Measurements from ENCODE around the gene DDX27.

Gene DDX27

DNA sequence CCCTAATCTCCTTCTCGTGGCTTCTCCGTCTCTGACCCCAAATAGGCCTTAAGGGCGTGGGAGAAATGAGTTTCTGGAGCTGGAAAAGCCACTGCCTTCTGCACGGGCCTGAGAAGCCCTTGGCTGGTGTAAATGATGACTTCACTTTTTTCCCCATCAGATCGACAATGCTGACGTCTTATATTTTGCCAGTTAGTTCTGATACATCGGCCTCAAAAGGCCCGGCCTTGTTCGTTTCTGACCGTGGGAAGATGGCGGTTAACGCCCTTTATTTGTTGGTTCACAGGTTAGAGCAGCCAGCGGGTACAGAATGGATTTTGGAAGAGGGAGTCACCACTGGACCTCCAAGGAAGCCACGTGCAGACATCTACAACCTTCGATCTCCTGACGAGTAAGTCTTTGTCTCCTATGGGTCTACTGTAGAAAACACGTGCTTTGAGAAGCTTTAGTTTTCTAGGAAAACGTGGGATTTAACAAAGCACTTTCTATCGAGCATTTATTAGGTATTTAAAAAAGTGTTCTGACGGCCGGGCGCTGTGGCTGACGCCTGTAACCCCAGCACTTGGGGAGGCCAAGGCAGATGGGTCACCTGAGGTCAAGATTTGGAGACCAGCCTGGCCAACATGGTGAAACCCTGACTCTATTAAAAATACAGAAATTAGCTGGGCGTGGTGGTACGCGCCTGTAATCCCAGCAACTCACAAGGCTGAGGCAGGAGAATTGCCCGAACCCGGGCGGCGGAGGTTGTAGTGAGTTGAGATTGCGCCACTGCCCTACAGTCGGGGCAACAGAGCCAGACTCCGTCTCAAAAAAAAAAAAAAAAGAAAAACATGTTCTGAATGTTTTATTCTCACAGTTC lies 59.8 kb downstream of the DDX27 start:
- DNase-seq, result peak in 1 of 2 donors; percentile 3

DNA sequence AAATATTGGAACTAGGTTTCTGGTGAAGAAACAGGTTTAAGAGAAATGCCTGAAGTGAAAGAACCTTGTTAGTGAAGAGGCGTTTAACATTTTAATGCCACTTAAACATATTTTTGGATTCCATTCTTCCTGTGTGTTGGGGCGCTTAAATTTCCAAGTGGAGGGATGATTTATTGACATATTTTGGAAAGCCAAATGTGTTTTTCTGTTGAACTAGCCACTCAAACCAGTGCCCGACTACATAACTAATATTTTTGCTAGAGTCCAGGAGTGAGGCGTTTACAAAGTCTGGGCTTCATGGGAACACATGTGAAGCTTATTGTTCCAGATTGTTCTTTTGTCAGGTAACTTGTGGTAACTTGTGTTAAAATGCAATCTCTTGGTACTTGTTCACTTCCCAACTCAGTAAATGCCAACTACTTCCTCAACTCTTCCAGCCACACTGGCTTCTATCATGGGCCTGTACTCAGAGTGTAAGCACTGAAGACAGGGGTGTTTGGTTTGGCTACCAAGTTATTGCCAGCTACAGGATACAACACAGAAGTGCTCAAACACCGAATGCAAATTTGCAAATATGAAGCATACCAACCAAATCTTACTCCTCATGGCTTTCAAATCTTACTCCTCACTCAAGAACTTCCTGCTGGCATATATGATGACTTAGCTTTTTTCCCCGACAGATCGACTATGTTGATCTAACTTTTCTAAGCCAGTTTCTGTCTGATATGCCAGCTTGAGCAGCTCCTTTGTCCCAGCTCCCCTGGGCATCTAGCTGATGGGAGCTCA lies 60.7 kb downstream of the DDX27 start:
- no peak for DNase-seq

DNA sequence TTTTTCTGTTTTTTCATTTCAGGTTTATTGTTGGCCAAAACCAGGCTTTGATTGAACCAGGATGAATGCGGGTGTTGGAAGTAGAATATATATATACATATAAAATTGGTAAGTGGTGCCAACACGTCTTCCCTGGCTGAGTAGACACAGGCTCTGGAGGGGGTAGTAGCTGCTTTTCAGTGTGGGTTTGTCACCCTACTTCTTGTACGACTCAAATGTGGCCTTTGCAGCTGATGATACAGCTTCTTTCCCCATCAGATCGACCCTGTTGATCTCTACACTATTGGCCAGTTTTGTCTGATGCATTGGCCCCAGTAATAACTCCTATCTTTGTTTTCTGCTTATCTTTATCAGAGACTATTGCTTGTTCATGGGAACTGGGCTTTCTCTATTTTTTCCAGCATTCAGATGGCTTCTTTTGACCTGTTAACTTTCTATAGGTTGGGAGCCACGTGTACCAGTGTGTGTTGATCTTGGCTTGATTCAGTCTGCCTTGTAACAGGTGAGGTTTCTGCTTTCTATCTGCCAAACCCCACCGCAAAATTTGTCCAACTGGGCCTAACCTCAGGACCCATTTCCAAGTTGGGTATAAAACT lies 61.3 kb downstream of the DDX27 start:
- DNase-seq, result no peak

DNA sequence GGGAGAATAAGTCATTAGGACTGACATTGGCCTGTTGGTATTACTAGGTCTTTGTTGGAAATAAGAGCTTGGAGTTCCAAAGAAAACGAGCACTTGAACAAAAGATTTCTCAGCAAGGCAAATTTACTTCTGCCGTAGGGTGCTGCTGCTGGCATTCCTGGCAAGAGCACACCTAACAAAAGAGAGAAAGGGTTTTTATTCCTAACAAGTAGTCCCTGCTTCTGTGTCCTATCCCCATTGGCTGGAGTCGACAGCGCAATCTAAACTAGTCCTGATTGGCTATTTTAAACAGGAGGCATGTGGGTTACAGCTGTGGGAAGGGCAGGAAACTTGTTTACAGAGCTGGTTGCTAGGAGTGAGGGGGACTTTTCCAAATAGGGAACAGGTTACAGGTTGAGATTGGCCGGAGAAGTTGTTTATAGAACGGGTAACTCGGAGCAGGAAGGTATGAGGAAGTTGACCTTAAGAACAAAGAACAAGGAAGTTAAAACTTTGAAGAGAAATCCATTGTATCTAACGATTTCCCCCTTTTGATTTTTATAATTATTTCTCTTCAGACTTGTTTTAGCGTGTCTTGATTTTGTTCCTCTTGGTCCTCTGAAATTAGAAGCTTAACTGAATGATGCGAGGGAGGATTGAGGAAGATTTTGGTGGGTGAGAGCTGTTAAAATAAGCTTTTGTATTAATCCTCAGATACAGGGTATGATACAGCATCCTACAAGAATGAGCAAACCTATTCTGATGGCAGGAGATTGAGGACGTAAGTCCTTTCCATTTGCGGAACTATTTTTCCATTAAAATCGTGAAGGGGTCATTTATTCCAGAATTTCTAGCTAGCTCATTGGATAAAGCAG lies 62.1 kb downstream of the DDX27 start:
- peak; percentile 43 to 45 for DNase-seq

DNA sequence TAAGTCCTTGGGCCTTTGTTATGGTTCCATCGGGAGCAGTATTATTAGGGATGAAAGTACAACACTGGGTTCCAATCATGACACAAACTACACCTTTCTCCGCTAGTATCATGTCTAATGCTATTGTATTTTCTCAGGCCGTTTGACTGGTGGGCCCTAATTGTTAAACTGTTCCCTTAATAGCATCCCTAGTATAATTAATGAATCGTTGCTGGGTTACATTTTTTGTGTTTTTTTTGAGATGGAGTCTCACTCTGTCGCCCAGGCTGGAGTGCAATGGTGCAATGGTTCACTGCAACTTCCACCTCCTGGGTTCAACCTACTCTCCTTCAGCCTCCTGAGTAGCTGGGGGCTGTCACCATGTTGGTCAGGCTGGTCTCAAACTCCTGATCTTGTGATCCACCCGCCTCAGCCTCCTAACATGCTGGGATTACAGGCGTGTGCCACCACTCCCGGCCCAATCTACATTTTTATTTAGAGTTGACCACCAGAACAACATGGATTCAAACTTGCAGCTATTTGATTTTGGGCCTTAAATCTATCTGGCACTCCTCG lies 62.8 kb downstream of the DDX27 start:
- DNase-seq, result no peak

DNA sequence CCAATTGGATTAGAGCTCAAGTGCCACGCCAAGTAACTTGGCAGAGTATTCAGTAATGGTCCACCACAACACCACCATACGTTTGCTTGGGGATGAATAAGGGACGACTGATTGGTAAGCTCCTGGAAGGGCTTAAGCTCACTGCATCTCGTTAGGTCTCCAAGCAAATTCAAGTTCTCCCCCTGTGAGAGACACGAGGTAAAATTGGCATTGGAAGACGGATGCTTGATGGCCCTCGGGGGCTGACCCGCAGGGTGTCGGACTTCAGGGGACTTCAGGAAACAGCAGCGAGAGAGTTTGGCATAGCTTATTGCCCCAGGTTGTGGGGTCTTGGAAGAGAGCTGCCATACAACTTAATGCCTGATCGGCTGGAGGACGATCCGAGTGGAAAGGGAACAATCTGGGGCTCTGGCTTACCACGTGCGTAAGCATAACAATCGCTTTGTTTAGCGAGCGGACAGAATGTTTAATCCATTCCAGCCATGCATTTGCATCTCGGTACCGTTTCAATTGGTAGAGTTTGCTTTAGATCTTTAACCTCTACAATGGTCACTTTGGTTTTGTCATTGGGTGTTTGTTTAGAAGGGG lies 63.5 kb downstream of the DDX27 start:
- DNase-seq, result no peak

DNA sequence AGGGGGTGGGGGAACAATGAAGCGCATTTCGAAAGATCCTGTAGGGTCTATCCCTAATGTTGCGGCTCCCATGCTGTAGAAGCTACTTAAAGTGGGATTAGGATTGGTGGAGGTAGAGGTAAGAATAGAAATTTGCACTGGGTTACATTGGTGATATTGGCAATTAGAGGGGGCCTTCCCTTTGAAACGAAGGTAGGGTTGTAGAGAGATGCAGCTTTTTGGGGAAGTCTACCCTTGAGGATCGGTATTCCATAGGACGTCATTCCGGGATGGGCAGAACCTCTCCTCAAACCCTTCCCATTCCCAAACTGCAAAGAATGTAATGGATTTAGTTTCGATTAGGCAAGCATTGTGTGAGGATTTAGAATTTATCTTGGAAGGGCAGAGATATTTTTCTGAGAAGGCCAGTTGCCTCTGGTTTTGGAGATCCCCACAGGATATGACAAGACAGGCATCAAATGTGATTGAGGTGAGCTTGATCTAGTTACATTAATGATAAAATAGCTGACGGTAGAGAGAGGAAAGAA lies 64.0 kb downstream of the DDX27 start:
- no peak for DNase-seq

DNA sequence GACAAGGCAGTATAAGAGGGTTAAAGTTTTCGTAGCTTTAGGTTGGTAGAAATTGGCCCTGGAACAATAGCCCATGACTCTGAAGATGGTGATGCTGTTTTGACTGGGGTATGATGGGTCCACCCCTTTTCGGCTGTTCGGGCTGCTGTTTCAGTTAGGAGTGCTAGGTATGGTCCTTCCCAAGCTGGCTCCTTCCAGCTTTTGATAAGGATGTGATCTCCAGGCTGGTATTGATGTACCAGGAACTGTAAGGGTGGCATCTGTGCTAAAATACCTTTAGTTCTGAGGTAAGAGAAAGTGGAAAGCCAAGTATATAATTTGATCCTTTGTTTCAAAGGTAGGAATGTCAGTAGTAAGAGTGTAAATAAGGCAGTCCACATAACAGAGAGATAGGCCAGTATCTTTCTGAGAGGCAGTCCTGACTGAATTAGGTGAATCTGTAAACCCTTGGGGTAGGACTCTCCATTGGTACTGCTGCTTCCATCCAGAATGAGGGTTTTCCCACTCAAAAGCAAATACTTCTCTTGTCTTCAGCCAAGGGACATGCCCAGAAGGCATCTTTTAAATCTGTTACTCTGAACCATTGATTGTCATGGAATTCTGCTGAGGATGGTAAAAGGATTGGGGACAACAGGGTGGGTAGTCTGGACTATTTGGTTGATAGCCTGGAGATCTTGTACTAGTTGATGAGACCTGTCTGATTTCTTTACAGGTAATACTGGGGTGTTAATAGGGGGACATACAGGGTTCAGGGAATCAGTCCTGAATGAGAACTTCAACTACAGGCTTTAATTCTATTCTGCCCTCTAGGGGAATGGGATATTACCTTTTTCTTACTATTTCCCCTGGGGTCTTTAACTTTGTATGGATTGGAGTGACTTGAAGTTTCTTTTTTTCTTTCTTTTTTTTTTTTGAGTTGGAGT lies 64.7 kb downstream of the DDX27 start:
- no peak for DNase-seq

DNA sequence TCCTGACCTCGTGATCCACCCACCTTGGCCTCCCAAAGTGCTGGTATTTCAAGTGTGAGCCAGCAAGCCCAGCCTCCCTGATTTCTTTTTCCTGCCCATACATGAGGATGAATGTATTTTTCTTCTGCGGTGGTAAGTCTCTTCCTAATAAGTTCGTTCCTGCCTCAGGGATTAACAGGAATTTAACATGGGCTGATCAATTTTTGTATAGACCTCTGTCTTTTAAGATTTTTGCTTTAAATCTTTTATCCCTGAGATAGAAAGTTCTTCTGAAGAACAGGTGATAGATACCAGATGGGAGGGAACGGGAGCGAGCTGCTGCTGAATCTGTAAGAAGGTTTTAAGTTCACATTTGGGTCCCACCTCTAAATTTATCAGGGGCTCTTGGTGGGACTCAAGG lies 65.6 kb downstream of the DDX27 start:
- no peak for DNase-seq

DNA sequence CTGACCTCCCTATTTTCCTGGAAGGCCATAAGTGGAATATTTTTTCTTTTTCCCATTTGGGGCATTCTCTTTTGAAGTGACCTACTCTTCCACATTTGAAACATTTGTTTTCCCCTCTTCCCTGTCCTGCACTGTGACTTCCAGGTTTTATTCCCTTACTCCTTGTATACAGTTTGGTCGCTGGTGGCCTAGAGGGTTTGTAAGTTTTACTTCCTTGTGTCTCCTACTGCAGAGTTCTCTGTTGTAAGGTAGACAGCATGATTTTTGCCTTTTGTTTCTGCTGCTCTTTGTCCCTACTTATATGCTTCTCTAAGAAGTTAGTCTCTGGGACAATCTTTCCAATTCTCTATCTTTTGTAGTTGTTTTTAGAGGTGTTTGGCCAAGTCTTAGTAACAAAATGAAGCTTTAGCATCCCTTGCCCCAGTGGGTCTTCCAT lies 66.0 kb downstream of the DDX27 start:
- no peak for DNase-seq

DNA sequence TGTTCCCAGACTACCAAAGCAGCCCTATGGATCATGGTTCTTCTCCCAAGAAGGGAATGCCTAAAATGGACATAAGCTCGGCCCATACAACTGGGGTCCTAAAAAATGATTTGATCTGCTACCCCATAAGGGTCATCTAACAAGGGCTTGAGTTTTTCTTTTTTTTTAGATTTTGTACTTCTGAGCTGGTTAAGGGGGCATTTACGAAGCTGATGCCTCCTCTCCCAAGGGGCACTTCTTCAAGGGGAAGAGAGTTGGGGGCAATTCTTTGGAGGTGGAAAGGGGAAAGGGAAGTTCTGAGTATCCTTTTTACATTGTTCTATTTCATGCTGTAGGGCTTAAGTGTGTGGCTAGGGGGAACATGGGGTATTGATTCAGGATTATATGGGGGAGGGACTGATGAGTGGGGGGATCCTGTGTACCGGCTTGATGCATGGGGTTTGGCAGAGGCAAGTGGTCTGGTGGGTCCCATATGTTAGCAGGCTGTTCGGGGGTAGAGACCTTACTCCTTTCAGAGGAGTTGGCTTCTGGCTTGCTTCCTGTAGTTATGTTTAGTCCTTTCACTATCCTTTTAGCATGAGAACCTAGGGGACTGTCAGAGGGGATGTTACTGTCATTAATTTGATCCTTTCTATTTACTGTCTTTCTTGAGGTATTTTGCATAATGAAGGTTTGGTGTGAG lies 66.7 kb downstream of the DDX27 start:
- DNase-seq, result no peak

DNA sequence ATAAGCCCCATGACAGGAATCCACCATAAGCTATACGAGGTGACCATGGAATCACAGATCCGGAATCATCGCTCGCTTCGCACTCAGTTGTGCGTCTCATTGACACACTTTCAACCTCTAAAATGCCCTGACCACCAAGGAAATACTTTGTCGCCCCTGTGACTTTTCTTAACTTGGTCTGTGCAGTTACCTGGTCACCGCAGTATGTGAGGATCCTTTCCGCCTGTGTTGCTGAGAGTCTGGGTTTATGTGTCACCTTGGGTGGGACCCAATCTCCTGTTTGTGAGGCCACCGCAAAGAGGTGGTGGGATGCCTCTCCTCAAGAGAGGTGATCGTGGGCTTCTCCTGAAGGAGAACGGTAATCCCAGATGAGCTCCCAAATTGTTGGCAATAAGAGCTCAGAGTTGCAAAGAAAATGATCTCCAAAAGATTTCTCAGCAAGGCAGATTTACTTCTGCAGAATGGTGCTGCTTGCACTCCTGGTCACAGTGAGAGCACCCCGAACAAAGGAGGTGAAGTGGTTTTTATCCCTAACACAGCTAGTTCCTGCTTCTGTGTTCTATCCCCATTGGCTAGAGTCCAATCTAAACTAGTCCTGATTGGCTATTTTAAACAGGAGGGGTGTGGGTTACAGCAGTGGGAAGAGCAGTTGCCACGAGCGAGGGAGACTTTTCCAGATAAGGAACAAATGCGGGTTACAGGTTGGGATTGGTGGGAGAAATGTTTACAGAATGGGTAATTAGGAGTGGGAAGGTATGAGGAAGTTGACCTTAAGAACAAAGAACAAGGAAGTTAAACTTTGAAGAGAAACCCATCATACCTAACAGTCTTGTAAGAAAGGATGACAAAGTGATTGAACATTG lies 67.7 kb downstream of the DDX27 start:
- DNase-seq, result peak; percentile 44 to 61

DNA sequence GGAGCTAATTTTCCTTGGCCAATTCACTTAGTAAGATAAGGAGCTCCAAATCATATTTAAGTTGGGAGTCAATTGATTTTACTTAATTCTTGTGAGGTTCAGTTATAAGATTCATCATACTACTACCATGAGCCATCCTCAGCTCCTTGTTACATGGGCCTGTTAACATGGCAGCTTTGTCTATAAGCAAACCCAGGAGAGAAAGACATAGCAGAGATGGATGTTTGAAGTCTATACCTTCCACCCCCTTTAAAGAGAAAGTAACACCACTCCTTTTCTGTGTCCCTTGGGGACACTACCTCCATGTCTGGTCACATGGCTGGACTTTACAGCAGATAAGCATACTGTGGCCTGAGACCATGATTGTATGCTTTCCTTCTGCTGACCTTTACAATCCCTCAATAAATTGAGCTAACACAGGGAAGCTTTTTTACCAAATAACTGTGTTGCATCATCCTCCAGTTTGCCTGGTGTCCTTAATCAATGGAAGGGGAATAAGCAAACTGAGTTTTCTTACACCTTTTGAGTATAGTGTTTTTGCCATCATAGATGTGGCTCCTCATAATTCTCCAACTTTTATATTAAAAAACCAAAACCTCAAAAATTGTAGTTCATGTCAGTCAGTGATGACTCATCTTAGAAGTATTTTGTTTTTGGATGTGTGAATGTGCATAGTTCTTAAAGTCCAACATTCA lies 68.5 kb downstream of the DDX27 start:
- DNase-seq, result no peak

DNA sequence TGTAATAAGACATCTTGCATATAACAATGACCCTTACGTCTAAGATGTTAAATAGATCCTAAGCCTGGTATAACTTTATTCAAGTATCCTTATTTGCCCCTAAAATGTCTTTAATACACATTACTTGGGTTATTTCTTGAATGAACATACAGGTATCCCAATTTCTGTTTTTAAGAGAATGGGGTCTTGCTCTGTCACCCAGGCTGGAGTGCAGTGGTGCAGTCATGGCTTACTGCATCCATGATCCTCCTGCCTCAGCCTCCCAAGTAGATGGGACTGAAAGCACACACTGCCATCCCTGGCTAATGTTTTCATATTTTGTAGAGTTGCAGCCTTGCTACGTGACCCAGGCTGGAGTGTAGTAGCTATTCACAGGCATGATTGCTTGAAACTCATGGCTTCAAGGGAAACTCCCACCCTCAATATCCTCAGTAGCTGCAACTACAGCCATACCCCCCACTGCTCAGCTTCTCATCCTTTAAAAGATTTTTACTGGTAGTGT lies 69.1 kb downstream of the DDX27 start:
- DNase-seq, result no peak

DNA sequence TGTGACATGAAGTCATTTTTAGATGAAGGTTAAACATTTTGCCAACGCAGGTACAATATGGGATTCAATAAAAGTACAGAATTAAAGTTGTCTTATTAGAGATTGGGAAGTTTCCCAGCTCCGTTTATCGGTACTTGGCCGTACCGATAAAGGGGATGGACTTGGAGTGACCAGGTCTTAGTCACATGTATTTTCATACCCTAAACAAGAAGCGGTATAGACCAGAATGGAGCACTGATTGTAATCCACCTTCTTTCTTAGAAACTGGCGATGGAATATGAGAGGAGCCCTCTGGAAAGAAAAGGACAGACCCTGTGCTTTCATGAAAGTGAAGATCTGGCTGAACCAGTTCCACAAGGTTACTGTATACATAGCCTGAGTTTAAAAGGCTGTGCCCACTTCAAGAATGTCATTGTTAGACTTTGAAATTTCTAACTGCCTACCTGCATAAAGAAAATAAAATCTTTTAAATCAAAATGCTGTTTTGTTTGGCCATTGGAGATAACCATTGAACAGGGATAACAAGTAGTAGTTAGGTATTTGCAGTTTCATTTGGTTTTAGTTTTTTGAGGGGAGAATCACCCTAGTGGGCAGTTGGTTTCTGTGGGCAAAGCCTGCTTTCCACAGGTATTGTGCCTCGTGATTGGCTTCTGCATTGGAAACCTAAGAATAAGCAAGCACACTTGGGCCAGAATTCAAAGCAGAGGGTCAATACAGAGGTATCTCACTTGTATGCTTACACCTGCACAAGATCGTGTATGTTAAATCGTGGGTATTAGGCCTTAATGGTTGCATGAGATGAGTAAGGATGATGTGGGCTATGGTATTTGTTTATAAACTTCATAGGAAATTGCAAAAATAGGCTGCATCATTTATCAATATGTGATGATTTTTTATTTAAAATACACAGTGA lies 69.8 kb downstream of the DDX27 start:
- no peak for DNase-seq

DNA sequence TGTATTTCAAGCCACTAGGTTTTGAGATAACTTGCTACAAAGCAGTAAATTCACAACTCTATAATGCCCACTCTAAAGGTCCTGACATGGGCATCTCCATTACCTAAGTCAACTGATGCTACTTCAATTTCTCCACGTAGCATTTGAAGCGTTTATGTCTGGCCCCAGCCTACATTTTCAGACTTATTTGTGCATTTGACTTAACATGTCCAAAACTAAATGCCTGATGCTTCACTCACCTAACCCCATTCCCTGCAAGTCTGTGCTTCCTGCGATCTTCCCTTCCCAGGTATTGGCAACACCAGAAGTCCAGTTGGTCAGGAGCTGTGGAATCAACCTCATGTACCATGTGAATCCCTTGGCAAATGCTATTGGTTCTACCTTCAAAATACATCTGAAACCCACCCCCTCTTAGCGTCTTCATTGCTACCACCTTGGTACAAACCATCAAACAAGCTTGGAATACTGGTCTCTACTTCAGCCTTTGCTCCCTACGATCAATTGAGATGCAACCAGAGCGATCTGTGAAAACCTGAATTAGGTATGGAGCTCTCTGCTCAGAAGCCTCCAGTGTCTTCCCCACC lies 71.5 kb downstream of the DDX27 start:
- DNase-seq, result no peak

All from inflammatory macrophage (primary cell).